H9 (cell line): ENCODE results near the gene LRIG1. TPM values are rescaled to one million over a fixed set of nuclear protein-coding genes. Genes with fewer than 3 reads are reported as not detected.

Source experiments
- DNase-seq: peaks from one replicate; pipeline ENCODE4 v3.0.0-alpha.2; 2017
- H2AFZ ChIP-seq: one replicate; pipeline ENCODE4 v1.6.1; 2013; ENCODE audit warnings: mild to moderate bottlenecking, low read length, control low read depth, moderate library complexity
- H2AK5ac ChIP-seq: 2 replicates; pipeline ENCODE4 v1.6.1; 2013; ENCODE audit warnings: low read length, control low read depth, mixed read lengths; ENCODE audit not compliant: insufficient read length
- H2BK120ac ChIP-seq: one replicate; pipeline ENCODE4 v1.6.1; 2013; ENCODE audit warnings: low read depth, mild to moderate bottlenecking, low read length, control low read depth, inconsistent platforms; ENCODE audit not compliant: poor library complexity, severe bottlenecking
- H2BK12ac ChIP-seq: 2 replicates; pipeline ENCODE4 v1.6.1; 2013; ENCODE audit warnings: low read length, control low read depth, mixed read lengths, low read depth; ENCODE audit not compliant: insufficient read length
- H2BK15ac ChIP-seq: 2 replicates; pipeline ENCODE4 v1.6.1; 2013; ENCODE audit warnings: low read depth, low read length, control low read depth
- H2BK20ac ChIP-seq: one replicate; pipeline ENCODE4 v1.6.1; 2013; ENCODE audit warnings: low read depth, mild to moderate bottlenecking, low read length, control low read depth, inconsistent platforms; ENCODE audit not compliant: poor library complexity, severe bottlenecking
- H2BK5ac ChIP-seq: 2 replicates; pipeline ENCODE4 v1.6.1; 2013; ENCODE audit warnings: low read length, control low read depth, mixed read lengths; ENCODE audit not compliant: insufficient read length
- H3K14ac ChIP-seq: 2 replicates; pipeline ENCODE4 v1.6.1; 2013; ENCODE audit warnings: low read length, control low read depth; ENCODE audit not compliant: insufficient read depth
- H3K18ac ChIP-seq: 2 replicates; pipeline ENCODE4 v1.6.1; 2013; ENCODE audit warnings: low read depth, mild to moderate bottlenecking, mixed read lengths, low read length, control low read depth; ENCODE audit not compliant: insufficient read length
- H3K23ac ChIP-seq: 2 replicates; pipeline ENCODE4 v1.6.1; 2013; ENCODE audit warnings: low read length, control low read depth, mixed read lengths, low read depth; ENCODE audit not compliant: insufficient read length
- H3K23me2 ChIP-seq: 2 replicates; pipeline ENCODE4 v1.6.1; 2013; ENCODE audit warnings: low read depth, mild to moderate bottlenecking, mixed read lengths, low read length, control low read depth; ENCODE audit not compliant: insufficient read length, poor library complexity, severe bottlenecking
- H3K27ac ChIP-seq: 2 replicates; pipeline ENCODE4 v1.5.1; 2013; ENCODE audit warnings: low read length, control low read depth, mixed read lengths, low read depth; ENCODE audit not compliant: insufficient read length
- H3K27me3 ChIP-seq: 2 replicates; pipeline ENCODE4 v1.6.1; 2013; ENCODE audit warnings: low read length, control low read depth, inconsistent platforms; ENCODE audit not compliant: insufficient read depth
- H3K4ac ChIP-seq: 2 replicates; pipeline ENCODE4 v1.6.1; 2013; ENCODE audit warnings: low read depth, mild to moderate bottlenecking, control low read depth, inconsistent platforms, low read length, moderate library complexity
- H3K4me1 ChIP-seq: 2 replicates; pipeline ENCODE4 v1.6.1; 2013; ENCODE audit warnings: low read length, control low read depth, inconsistent platforms; ENCODE audit not compliant: insufficient read depth
- H3K4me2 ChIP-seq: 2 replicates; pipeline ENCODE4 v1.6.1; 2013; ENCODE audit warnings: low read length, control low read depth, mixed read lengths; ENCODE audit not compliant: insufficient read length, insufficient read depth
- H3K56ac ChIP-seq: 2 replicates; pipeline ENCODE4 v1.6.1; 2013; ENCODE audit warnings: low read depth, mild to moderate bottlenecking, mixed read lengths, low read length, control low read depth; ENCODE audit not compliant: insufficient read length
- H3K79me1 ChIP-seq: 2 replicates; pipeline ENCODE4 v1.6.1; 2013; ENCODE audit warnings: low read depth, mild to moderate bottlenecking, moderate library complexity, low read length, control low read depth, inconsistent platforms; ENCODE audit not compliant: insufficient read depth, poor library complexity, severe bottlenecking
- H3K79me2 ChIP-seq: 2 replicates; pipeline ENCODE4 v1.6.1; 2013; ENCODE audit warnings: low read length, control low read depth, inconsistent platforms; ENCODE audit not compliant: insufficient read depth
- H3K9ac ChIP-seq: 2 replicates; pipeline ENCODE4 v1.6.1; 2013; ENCODE audit warnings: low read length, control low read depth, mixed read lengths; ENCODE audit not compliant: insufficient read length; ENCODE audit errors: extremely low read depth
- H3K9me3 ChIP-seq: one replicate; pipeline ENCODE4 v1.6.1; 2013; ENCODE audit warnings: low read depth, low read length, inconsistent platforms; ENCODE audit not compliant: control insufficient read depth
- H3T11ph ChIP-seq: one replicate; pipeline ENCODE4 v1.6.1; 2013; ENCODE audit warnings: mild to moderate bottlenecking, low read length, control low read depth, inconsistent platforms
- H4K20me1 ChIP-seq: one replicate; pipeline ENCODE4 v1.6.1; 2013; ENCODE audit not compliant: control insufficient read depth, insufficient read length, insufficient read depth
- H4K5ac ChIP-seq: 2 replicates; pipeline ENCODE4 v1.6.1; 2013; ENCODE audit warnings: low read depth, mild to moderate bottlenecking, mixed read lengths, low read length, control low read depth; ENCODE audit not compliant: insufficient read length
- H4K8ac ChIP-seq: replicated peaks from 2 replicates; pipeline ENCODE4 v1.6.1; 2013; ENCODE audit warnings: low read length, control low read depth, mixed read lengths, low read depth; ENCODE audit not compliant: insufficient read length
- H4K91ac ChIP-seq: 2 replicates; pipeline ENCODE4 v1.6.1; 2013; ENCODE audit warnings: low read depth, mild to moderate bottlenecking, moderate library complexity, mixed read lengths, low read length, control low read depth; ENCODE audit not compliant: insufficient read length
- H3K27ac Mint-ChIP-seq, 3 experiments: 2 replicates in 2 of 3; 3 replicates in 1 of 3; pipeline ENCODE4 v1.8.0; 2020 to 2021; ENCODE audit warnings: mixed read lengths in 3 of 3, mild to moderate bottlenecking in 1 of 3, moderate library complexity in 1 of 3
- H3K27me3 Mint-ChIP-seq: 2 replicates; pipeline ENCODE4 v1.8.0; 2021; ENCODE audit warnings: low read depth, mild to moderate bottlenecking, moderate library complexity, mixed read lengths
- H3K36me3 Mint-ChIP-seq, 3 experiments: 2 replicates in 2 of 3; 3 replicates in 1 of 3; pipeline ENCODE4 v1.8.0; 2020 to 2021; ENCODE audit warnings: low read depth in 3 of 3, mixed read lengths in 3 of 3; ENCODE audit not compliant: insufficient read depth in 1 of 3
- H3K4me1 Mint-ChIP-seq, 2 experiments: 2 replicates each; pipeline ENCODE4 v1.8.0; 2020; ENCODE audit warnings: mixed read lengths in 2 of 2
- H3K4me3 Mint-ChIP-seq, 2 experiments: 2 replicates in 1 of 2; 3 replicates in 1 of 2; pipeline ENCODE4 v1.8.0; 2020 to 2021; ENCODE audit warnings: mild to moderate bottlenecking in 2 of 2, mixed read lengths in 2 of 2, moderate library complexity in 1 of 2
- H3K9me3 Mint-ChIP-seq, 2 experiments: 2 replicates in 1 of 2; 3 replicates in 1 of 2; pipeline ENCODE4 v1.8.0; 2020; ENCODE audit warnings: mild to moderate bottlenecking in 2 of 2, mixed read lengths in 2 of 2, moderate library complexity in 1 of 2
- CTCF ChIP-seq: fragments of 200-600 bp; sonication (generic); conservative IDR thresholded peaks from 3 replicates; pipeline ENCODE4 v1.8.0; 2021; ENCODE audit warnings: antibody characterized with exemption, mild to moderate bottlenecking
- WGBS: extraction: QIAGEN DNeasy Blood & Tissue Kit; methylation state at CpG from one replicate; pipeline ENCODE4 v1.1.7; 2013; ENCODE audit warnings: missing lambda C conversion rate, low lambda C conversion rate, mixed read lengths; ENCODE audit not compliant: insufficient read length; ENCODE audit errors: extremely low coverage; 5-methylcytosine and 5-hydroxymethylcytosine counted together
- total RNA-seq: library from RNA; stranded (reverse); gene quantifications from 2 replicates; pipeline ENCODE4 v1.2.1, GENCODE V29; 2021

Gene LRIG1
- total RNA-seq, 1 experiment from 2014 or later: 70.3 TPM

GRCh38 chr3:66532160-66532587 lies 31.4 kb upstream of the LRIG1 start:
- Mint-ChIP-seq H3K27me3 (peaks cover 16% of the 10 kb centered on the region), H3K36me3 (peaks cover 0 to 13% (median 0%) of the 10 kb centered on the region in 3 experiments; a peak in 2 of 7 replicates), H3K4me1 (peaks cover 48 to 58% of the 10 kb centered on the region in 2 experiments), H3K4me3 (peak overlapping the region in 1 of 2 experiments; percentile 30; a peak in 3 of 5 replicates), H3K9me3 (peaks cover 0 to 5% of the 10 kb centered on the region in 2 experiments; a peak in 2 of 5 replicates), H3K27ac (peak overlapping the region in 2 of 3 experiments; percentile 87 to 97; a peak in 6 of 7 replicates)
- H3K79me1 ChIP-seq: no peaks in the 10 kb centered on the region
- H4K91ac ChIP-seq: no peak overlapping the region
- no peak overlapping the region for H2BK20ac ChIP-seq
- no peaks in the 10 kb centered on the region for H3K23me2 ChIP-seq
- H3K9me3 ChIP-seq: no peaks in the 10 kb centered on the region
- H3K23ac ChIP-seq: no peak overlapping the region
- no peak overlapping the region for H4K5ac ChIP-seq
- H2AFZ ChIP-seq: no peak overlapping the region
- no peak overlapping the region for H3K4ac ChIP-seq
- no peak overlapping the region for H3K27ac ChIP-seq
- no peak overlapping the region for H3K14ac ChIP-seq
- H3T11ph ChIP-seq: no peak overlapping the region
- H3K56ac ChIP-seq: no peak overlapping the region
- no peak for TF ChIP-seq CTCF
- H2BK120ac ChIP-seq: no peak overlapping the region
- H3K27me3 ChIP-seq: no peaks in the 10 kb centered on the region
- no peak overlapping the region for H3K18ac ChIP-seq
- no peak overlapping the region for H2AK5ac ChIP-seq
- no peak overlapping the region for H2BK15ac ChIP-seq
- peak overlapping the region; percentile 5 for H3K4me2 ChIP-seq
- H3K4me1 ChIP-seq: peaks cover 10% of the 10 kb centered on the region
- H2BK5ac ChIP-seq: no peak overlapping the region
- peak; percentile 83 for DNase-seq
- H2BK12ac ChIP-seq: no peak overlapping the region
- no peaks in the 10 kb centered on the region for H4K20me1 ChIP-seq
- no peak overlapping the region for H3K9ac ChIP-seq
- no peak overlapping the region for H4K8ac ChIP-seq
- no CpG with 5 or more reads among the region's 1 CpG for WGBS
- no peaks in the 10 kb centered on the region for H3K79me2 ChIP-seq
